Activated CD8-positive, alpha-beta memory T cell treated with anti-CD3 and anti-CD28 coated beads, Interleukin-2, amount 50 U/mL, for 1 hour (primary cell): ENCODE data around the gene ZNF44.
A peak's percentile ranks its signal among the peaks of the same experiment; 100 is the strongest.
"Not testable (repeated sequence)": the region's sequence is repeated elsewhere in the genome, so short reads cannot be mapped to it uniquely, and the experiment has no call there.

Source experiments
- DNase-seq: peaks from one replicate; pipeline ENCODE4 v3.0.0-alpha.2; 2020; ENCODE audit errors: extremely low read depth

The ZNF44 gene

GRCh38 chr19:12294249-12295158, at the start of gene ZNF44:
TSS of gene ZNF44 (minus strand) at chr19:12294883. CDS start at chr19:12294694, 189 bp downstream.
- peak; percentile 91 for DNase-seq

DNA sequence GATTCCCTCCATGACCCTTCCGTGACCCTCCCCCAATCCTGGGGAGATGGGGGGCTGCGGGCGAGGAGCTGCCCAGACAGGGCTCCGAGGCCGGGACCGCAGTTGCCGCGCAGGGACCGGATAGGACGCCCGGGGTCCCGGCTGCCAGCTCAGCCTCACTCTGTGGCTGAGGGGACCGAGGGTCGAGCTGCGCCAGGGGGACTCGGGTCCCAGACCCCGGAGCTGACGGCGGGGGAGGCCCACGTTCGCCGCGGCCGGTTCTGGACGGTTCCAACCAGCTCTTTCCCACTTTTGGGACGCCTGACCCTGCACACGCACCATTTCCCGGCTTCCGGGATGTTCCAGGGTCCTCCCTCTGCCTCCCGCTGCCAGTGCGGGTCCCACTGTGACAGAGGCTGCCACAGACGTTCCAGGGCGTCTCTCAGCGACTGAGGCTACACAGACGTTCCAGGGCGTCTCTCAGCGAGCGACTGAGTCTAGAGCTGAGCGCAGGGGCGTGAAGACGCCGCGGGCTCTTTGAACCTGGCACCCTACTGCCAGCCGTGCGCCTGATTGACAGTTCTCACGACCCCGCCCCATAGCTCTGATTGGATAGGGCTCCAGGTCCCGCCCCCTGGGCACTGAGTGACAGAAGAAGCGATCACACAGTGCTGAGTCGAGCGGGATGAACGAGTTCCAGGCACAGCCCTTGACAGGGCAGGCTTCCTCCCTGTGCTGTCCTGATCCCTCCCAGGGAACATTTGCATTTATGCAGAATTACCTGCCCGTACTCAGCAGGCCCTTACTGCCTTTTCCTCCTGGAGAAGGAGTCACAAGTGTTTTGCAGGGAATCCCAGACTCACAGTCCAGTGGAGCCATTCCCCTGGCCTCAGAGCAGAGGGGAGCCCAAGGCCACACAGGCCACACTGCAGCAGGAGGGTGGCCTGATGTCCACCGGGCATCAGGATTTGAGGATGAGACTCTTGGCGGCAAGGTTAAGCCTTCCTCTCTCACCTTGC, 38.8 kb upstream of the ZNF44 start, which contains the start of gene ZNF563:
TSS of gene ZNF563 (minus strand) at position 472 of the 998 bp plus-strand sequence. CDS start at position 321, 151 bp downstream.
- DNase-seq = peak; percentile 96

DNA sequence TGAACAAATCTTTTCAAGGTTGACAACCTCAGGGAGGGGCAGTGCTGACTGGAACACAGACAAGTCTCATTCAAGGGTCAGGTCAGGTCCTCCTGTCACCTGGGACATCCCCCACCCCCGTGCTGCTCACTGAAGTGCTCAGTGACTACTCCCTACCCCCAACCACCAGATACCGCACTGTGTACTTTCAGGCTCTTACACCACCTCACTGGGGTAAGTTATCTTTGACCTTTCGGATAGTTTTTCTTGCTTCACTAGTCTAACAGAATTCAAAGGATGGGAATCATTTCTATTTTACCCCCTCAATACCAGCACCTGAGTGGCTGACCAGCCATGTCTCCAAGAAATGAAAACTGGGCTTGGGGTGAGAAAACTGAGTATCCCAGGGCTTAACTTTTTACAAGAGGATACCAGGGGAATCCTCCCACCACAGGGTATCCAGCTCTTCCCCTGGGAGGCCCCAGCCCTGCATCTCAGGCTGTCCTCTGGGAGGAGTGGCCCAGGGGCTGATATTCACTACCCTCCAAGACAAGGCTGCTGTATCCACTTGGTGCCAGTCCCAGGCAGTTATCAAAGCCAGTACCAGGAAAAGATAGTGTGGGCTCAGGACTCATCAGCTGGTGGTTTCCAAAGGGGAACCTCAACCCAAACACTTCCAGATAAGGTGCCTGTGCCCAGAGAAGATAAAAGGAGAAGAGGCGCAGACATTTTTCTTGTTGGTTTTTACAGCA, 36.7 kb upstream of the ZNF44 start:
- DNase-seq = peak; percentile 10

DNA sequence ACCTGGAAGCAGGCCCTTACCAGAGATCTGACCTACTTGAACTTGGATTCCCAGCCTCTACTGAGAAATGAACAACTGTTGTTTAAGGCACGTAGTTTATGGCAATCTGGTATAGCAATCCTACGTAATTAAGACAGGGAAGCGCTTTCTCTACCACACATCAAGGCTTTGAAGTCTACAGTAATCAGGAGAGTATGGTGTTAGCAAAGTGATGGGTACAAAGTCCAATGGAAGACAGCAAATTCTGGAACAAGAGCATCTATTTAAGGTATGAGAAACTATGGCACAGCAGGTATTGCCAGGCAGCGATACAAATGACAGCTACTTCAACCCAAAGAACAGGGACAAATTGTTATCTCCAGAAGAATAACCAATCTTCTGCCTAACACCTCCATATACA, 35.7 kb upstream of the ZNF44 start:
- DNase-seq = no peak

- no peak for DNase-seq
These were observed 31.0 kb upstream of the ZNF44 start for GRCh38 chr19:12325690-12326089.

GRCh38 chr19:12318782-12319413, 24.2 kb upstream of the ZNF44 start:
- no peak for DNase-seq

GRCh38 chr19:12314553-12314952, 19.9 kb upstream of the ZNF44 start:
- DNase-seq = no peak

GRCh38 chr19:12308891-12309290, 14.2 kb upstream of the ZNF44 start:
- DNase-seq = not testable (repeated sequence)

GRCh38 chr19:12295191-12295590, 508 bp upstream of the ZNF44 start:
- no peak for DNase-seq

DNA sequence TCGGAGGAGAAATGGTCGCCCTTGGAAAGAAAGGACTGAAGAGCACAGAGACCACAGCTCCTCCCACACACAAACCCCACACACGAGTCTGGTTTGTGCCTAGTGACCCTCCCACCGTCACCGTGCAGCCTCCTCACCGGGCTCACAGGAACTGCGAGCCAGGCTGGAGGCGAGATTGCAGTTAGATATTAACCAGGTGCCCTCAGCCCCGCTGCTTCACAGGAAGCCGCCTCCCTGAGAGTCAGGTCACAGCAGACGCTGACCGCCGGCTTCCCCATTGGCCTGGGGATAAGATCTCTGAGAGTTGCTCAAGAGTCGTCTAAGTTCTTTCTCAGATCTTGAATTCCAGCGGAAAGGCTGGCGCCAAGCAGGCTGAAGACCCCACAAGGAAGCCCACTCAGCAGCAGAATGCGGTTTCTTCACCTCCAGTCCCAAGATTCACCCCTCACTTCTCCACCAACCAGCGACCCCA, 870 bp downstream of the ZNF44 start:
- no peak for DNase-seq

- no peak for DNase-seq
These were observed 5.0 kb downstream of the ZNF44 start for GRCh38 chr19:12289790-12290065.

DNA sequence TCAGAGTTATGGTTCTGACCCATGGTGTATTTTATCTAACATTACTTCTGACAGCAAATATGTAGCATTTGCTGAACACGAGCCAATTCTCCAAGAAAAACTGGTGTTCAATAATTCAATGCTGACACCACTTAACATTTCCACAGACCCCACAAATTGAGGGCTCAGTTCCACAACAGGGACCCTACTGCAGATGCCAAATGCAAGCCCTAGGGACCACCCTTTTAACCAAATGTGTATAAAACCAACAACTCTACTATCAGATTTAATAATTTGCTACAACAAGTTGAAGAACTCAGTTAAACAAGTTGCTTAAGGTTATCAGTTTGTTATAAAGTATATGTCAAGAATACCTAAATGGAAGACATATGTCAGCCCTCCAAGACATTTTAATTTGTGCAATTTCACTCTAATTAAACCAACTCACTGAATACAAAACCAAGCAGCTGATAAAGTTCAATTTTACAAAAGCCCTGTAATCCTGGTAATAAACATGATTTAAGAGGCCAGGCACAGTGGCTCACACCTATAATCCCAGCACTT, 6.7 kb downstream of the ZNF44 start:
- DNase-seq = no peak

DNA sequence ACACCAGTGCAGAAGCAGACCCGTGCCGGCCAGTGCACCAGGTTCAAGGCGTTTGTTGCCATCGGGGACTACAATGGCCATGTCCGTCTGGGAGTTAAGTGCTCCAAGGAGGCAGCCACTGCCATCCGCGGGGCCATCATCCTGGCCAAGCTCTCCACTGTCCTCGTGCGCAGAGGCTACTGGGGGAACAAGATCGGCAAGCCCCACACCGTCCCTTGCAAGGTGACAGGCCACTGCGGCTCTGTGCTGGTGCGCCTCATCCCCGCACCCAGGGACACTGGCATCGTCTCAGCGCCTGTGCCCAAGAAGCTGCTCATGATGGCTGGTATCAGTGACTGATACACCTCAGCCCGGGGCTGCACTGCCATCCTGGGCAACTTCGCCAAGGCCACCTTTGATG, 10.1 kb downstream of the ZNF44 start:
- DNase-seq = no peak

GRCh38 chr19:12284226-12284625, 10.5 kb downstream of the ZNF44 start:
- DNase-seq = no peak

- DNase-seq = no peak
These were observed 16.0 kb downstream of the ZNF44 start for GRCh38 chr19:12278713-12279112.

- DNase-seq = no peak
These were observed 21.4 kb downstream of the ZNF44 start for GRCh38 chr19:12272980-12273901.

DNA sequence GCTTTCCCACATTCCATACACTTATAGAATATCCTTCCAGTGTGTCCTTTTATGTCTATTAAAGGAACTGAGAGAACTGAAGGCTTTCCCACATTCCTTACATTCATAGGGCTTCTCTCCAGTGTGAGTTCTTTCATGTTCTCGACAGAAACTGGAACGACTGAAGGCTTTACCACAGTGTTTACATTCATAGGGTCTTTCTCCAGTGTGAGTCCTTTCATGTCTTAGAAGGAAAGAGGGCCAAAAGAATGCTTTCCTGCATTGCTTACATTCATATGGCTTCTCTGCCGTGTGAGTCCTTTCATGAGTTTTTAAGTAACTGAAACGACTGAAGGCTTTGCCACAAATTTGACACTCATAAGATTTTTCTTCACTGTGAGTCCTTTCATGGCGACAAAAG, 22.3 kb downstream of the ZNF44 start:
- no peak for DNase-seq

DNA sequence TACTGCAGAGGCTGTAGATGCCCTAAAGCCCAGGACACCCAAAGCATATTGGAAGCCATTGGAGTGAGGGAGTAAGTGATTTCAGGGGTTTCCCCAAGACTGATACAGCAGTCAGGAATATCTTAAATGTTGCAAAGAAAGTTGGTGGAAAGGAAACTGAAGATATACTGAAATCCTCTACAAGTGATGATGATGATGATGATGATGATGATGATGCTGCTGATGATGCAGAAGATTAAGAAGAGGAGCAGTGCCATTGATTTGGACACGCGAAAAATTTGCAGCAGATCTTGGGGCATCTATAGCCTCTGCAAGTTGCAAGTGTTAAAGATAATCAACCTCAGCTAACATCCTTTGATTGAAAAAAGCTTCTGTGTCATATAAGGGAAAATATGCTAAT, 23.8 kb downstream of the ZNF44 start:
- DNase-seq = no peak

DNA sequence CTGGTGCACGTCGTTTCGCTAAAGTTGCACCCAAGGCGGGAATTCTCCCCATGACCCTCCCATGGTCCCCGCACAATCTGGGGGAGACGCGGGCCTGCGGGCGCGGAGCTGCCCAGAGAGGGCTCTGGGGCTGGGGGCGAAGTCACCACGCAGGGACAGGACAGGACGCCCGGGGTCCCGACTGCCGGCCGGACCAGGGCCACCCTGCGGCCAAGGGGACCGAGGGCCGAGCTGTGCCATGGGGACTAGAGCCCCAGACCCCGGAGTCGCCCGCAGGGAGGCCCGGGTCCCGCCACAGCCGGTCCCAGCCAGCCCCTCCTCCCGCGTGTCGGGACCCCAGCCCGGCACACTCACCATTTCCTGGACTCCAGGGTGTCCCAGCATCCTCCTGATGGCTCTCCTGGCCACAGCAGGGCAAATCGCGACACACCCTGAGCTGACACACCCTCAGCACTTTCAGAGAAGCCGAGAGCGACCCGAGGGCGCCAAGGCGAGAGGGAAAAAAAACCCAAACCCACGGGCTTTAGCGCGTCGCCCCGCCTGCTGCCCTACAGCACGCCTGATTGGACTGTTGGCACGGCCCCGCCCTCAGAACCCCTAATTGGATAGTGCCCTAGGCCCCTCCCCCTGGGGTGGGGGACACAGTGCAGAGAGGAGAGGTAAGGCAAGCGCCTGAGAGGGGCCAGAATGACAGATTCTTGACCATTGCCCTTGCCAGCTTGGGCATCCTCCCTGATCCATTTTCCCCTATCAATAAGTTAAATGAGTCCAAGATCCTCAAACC, 28.6 kb downstream of the ZNF44 start:
- DNase-seq = no peak
